ENCODE measurements around the gene PRKCE.

The PRKCE gene

GRCh38 chr2:45780541-45781463 lies 129.3 kb downstream of the PRKCE start:
- DNase-seq (ENCODE audit: low spot score) = no peak

DNA sequence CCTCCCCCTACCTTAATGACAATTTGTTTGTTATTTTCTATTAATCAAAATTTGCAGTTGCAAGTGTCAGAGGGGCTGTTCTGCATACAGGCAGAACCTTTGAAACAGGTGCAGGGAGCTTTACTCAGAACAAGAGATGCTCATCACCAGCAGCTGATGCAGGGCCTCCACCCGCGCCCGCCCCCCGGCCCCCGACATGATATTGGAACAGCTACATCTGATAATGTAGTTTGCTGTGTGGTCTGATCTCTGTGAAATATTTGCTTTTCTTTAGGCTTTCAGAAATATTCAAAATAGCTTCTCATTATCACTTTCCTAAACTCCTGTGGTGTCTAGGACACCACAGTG lies 130.0 kb downstream of the PRKCE start:
- no peak for DNase-seq (ENCODE audit: low spot score)

DNA sequence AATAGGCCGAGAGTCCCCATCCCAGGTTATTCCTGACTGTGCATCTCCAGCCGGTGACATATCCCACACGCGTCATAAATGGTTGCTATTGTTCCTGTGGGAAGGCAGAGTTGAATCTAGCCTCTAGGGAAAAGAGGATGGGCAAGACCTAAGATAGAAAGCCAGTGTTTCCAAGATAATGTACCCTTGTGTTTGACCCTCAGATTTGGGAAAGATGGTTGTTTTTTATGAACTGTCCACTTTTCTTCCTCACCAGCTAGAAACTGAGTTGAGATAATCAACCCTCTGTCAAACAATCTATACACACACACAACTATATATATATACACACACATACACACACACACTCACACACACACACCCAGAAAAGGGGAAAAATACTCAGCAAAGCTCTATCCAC lies 131.0 kb downstream of the PRKCE start:
- DNase-seq (ENCODE audit: low spot score) = no peak

GRCh38 chr2:45782986-45783385 lies 131.5 kb downstream of the PRKCE start:
- no peak for DNase-seq (ENCODE audit: low spot score)

- DNase-seq (ENCODE audit: low spot score) = no peak
Observed at GRCh38 chr2:45786030-45786835, 134.8 kb downstream of the PRKCE start.

GRCh38 chr2:45786836-45787357 lies 135.4 kb downstream of the PRKCE start:
- DNase-seq (ENCODE audit: low spot score) = no peak

GRCh38 chr2:45788401-45788800 lies 136.9 kb downstream of the PRKCE start:
- no peak for DNase-seq (ENCODE audit: low spot score)

DNA sequence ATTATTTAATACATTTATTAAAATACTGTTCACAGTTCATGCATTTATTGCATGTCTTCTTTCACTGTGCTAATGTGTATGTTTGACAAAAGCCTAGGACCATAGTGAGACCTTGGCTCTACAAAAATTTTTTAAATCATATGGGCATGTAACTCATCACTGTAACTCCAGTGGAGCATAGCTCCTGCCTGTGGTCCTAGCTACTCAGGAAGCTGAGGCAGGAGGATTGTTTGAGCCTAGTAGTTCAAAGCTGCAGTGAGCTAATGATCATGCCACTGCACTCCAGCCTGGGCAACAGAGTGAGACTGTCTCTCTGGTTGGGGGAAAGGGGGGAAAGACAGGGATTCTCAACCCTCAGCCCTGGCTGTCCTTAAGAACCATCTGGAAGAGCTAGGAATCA lies 137.8 kb downstream of the PRKCE start:
- no peak for DNase-seq (ENCODE audit: low spot score)

- no peak for DNase-seq (ENCODE audit: low spot score)
Observed at GRCh38 chr2:45789961-45790723, 138.7 kb downstream of the PRKCE start.

DNA sequence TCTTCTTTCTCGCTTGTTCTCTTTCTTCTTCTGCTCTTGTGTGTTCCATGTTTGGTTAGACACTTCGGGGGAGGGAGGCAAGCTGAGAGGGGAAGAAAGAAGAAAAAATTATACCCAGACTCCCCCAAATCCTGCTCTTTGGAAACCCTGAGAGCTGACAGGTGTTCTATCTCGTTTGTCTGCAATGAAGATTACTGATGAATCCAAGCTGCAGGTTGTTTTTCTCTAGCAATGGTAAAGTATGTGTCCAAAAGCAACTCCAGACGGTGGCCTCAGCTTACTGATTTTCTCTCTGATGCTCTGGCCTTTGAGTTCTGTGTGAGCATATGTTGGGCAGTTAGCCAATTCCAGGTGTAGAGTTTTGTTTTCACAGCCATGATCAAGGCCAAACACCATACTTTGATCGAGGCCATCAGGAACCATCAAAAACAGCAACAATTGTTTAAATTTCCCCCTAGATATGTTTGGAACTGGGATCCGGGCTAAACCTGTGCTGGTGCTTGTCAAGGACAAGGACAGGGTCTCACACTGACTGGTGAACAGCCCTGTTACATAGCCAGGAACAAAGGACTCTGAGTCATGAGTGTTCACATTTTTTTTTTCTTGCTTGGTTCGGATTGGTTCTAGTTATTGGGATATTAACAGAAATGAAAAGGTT lies 142.0 kb downstream of the PRKCE start:
- no peak for DNase-seq (ENCODE audit: low spot score)

DNA sequence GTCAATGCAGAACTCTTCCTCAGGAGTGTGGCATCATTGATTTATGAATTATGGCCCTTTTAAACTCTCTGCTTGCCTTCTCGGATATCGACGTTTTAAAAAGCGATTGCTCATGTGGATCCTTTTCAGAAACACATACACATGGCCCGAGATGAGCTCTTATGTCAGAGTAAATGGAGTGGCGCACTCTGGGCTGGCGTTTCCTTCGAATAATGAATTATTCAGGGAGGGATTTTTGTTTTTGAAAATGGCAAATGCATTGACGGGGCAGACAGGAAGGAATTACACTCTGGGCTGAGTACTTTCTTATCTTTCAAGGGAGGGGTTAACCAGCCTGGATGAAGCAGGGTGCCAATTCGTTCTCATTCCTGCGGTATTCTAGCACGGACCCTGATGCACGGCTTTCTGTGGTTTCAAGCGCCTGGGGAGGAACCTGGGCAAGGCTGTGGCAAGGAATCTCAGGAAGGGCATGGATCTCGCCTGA lies 142.7 kb downstream of the PRKCE start:
- no peak for DNase-seq (ENCODE audit: low spot score)

DNA sequence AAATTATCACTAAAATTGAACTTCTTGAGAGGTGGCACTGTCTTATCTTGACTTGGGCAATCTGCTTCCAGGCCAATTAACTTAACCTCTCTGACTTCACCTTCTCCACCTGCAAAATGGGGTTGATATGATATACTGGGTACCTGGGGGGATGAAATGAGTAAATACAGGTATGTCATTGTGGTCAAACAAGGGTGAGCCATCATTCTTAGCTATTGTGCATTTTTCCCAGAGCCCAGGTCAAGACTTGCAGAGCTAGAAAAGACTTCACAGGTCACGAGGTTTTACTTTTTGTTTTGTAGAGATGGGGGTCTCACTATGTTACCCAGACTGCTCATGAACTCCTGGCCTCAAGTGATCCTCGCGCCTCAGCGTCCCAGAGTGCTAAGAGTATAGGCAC lies 145.0 kb downstream of the PRKCE start:
- DNase-seq (ENCODE audit: low spot score) = no peak

DNA sequence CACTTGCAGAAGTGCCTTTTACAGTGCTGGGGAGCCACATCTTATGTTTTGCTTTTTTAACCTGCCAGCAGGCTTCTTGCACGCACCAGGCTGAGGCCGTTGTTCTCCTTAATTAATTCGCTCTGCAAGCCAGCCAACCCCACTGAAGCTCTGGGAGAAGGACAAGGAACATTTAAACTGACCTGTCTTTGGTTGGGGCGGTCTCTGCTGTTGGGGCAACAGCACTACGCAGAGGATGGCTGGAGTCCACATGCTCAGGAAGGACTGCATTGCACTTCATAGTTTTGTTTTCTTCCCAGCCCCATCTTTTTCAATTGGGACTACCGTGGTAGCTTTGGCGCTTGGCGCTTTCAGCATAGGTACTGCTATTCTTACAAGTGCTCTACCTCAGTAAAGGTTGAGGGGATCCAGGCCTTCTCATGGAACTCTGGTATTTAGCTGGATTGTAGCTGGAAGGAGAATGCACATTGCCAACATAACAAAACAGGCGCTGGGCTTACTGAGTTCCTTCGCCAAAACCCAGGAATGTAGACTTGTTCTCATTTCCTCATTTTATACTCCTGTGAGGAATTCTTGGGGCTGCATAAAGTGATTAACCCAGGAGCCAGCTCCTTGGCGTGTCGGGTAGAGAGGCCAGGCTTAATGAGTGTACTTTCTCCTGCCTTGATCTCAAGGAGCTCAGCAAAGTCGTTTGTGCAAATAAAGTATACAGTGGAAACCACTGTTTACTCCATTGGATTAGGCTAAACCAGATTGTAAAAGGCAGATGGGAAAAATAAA lies 146.2 kb downstream of the PRKCE start:
- DNase-seq (ENCODE audit: low spot score) = no peak

GRCh38 chr2:45799679-45800381 lies 148.4 kb downstream of the PRKCE start:
- DNase-seq (ENCODE audit: low spot score) = no peak

- no peak for DNase-seq (ENCODE audit: low spot score)
Observed at GRCh38 chr2:45802499-45803138, 151.1 kb downstream of the PRKCE start.

DNA sequence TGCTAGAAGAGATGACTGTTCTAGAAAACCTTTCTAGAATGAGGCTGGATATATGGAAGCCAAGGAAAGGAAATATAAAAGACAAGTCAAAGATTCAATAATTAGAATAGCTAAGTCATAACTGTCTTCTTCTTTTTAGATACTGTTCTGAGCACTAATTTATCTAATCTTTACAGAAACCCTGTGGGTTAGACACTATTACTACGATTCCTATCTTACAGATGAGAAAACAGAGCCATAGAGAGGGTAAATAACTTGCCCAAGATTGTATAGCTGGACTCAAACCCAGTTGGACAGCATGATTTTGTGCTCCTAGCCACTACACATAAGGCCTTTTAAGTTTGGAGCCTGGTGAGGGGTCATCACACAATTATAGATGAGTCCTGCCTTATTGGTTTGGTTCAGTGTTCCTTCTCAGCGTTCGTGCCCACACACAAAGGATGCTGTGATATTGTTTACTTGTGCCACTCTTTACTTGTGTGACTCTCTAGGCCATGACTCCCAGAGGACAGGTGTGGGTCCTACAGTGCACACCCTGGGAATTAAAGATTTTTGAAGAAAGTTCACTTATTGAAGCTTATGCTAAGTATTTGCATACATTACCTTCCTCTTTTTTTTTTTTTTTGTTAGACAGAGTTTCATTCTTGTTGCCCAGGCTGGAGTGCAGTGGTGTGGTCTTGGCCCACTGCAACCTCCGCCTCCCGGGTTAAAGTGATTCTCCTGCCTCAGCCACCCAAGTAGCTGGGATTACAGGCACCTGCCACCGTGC lies 153.7 kb downstream of the PRKCE start:
- DNase-seq (ENCODE audit: low spot score) = no peak

- no peak for DNase-seq (ENCODE audit: low spot score)
Observed at GRCh38 chr2:45806563-45807358, 155.3 kb downstream of the PRKCE start.

DNA sequence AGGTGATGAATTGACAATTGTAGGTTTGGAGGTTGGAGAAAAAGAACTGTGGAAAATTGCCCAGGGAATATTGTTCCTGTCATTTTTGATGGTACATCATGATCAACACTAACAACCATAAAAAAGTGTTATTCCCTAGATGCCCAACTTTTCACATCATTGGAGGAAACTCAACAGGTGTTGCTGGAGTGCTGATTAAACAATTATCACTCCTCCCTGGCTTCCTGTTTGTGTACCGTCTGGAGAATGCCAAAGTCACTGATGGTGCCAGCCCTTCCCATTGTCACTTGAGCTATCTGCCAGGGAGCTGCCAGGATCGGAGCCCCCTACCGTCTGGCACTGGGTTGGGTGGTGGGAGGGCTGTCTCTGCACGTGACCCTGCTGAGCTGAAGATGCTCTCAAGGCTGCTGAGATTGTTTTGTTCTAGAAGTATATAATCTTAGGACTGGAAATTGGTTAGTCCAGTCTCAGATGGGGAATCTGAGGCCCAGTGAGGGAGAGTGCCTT lies 156.9 kb downstream of the PRKCE start:
- DNase-seq (ENCODE audit: low spot score) = no peak

Data from iPS-NIHi11 (cell line).